HuH-7.5 (cell line): ENCODE data around the gene CD300A.

Source experiments
- DNase-seq: peaks from one replicate; pipeline ENCODE4 v3.0.0; 2011; ENCODE audit warnings: low spot score

CD300A gene

DNA sequence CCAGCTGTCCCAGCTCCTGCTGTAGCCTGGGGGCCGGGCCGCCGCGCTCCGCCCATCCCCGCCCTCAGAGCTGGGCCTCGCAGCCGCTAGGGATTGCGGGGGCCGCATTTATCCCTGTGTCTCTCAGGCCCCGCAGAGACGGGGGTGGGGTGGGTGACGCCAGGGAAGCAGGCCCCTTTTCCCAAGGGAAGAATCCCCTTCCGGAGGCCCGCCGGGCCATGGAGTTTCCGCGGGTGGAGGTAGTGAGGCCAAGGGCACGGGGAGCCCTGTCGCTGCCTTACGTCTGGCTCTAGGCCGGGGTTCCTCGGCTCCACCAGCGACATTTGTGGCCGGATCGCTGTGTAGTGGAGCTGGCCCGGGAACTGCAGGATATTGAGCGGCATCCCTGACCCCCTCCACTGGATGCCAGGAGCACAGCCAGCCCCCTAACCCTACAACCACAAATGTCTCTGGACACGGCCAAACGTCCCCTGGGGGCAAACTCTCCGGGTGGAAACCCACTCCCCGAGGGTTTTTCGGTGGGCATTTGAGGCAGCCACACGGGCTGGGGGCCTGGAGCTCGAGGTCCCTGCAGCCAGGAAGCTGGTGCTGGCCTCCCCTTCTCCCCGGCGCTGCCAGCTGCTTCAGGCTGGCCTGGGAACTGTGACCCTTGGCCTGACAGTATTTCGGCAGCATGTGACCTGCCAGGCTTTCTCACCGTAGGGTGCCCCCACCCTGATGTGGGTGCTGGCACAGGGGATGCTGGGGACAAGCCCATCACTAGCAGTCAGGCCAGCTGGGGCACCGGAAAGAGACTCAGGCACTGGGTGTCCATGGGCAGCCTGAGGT lies 12.0 kb upstream of the CD300A start:
- no peak for DNase-seq

DNA sequence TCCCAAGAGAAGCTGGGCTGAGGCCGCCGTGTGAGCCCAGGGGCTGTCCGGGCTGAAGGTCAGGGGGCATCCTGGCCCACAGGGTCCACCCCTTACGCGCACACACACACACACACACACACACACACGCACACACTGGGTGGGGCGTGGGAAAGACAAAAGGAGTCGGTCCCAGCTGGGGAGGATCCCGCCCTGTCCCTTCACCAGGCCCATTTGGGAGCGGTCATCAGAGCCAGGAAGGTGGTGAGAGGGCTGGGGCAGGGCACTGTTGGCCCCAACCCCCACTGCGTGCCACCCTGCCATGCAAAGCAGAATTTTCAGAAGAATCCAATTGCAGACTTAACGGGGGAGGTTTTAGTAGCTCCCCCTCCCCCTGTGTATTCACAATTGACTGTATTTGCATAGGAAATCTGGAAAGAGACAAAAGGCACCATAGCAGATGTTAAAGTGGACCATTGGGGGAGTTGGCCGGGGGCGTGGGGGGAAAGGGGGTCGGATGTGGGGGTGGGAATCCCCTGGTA lies 11.3 kb upstream of the CD300A start:
- no peak for DNase-seq

- DNase-seq: no peak
Observed at GRCh38 chr17:74455821-74456220, 10.6 kb upstream of the CD300A start.

GRCh38 chr17:74457146-74457819 lies 9.2 kb upstream of the CD300A start:
- DNase-seq: peak; percentile 72

GRCh38 chr17:74457820-74458166 lies 8.6 kb upstream of the CD300A start:
- DNase-seq: no peak

GRCh38 chr17:74458835-74459234 lies 7.6 kb upstream of the CD300A start:
- DNase-seq: no peak

DNA sequence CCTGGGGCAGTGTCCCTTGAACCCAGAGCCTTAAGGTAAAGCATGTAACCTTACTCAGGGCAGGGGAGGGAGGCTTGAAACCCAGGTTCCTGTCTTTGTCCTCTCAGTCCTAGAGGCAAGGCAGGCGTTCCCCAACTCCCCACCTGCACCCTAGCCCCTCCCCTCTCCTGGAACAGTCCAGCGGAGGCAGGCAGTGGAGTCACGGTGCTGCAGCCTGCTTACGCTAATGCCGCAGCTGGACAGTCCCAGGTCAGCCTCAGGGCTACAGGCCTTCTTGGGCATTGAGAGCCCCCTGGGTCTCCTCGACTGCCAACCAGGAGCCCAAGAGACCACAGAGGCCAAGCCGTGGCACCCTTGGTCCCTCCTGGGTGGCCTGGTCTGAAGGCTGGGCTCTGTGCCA lies 6.8 kb upstream of the CD300A start:
- DNase-seq: no peak

- no peak for DNase-seq
Observed at GRCh38 chr17:74460241-74460640, 6.2 kb upstream of the CD300A start.

DNA sequence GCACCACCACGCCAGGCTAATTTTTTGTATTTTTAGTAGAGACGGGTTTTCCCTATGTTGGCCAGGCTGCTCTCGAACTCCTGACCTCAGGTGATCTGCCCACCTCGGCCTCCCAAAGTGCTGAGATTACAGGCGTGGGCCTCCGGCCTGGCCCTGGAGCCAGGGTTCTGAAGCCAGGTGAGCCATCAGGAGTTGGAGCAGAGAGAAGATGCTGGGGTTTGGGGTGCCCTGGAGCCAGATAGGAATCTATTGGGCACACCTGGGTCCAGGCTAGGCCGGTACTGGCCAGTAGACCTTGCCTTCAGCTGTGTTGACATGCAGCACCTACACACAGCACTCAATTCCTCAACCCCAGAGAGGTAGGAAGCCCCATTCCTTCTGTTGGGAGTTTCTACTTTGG lies 5.4 kb upstream of the CD300A start:
- DNase-seq: no peak

- no peak for DNase-seq
Observed at GRCh38 chr17:74461611-74462010, 4.8 kb upstream of the CD300A start.

- DNase-seq: no peak
Observed at GRCh38 chr17:74464730-74465377, 1.6 kb upstream of the CD300A start.

- no peak for DNase-seq
Observed at GRCh38 chr17:74465378-74466110, 890 bp upstream of the CD300A start.

- DNase-seq: no peak
Observed at GRCh38 chr17:74466828-74467184, 372 bp downstream of the CD300A start.

- DNase-seq: no peak
Observed at GRCh38 chr17:74467221-74467951, 952 bp downstream of the CD300A start.

DNA sequence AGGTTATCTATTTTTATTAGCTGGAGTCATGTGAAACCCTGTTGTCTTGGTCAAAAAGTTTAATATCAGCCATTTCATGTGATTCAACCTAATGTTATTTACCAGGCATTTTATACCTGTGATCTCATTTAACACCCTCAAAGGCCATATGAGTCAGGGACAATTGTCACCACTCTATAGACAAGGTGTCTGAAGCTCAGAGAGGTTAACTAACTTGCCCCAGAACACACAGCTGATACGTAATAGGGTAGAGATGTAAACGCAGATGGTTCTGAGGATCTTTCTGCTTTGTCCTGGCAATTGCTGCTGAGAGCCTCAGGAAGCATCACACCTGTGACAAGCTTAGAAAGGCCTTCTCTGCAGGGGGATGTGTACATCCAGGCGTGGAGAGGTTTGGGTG lies 4.9 kb downstream of the CD300A start:
- no peak for DNase-seq

- no peak for DNase-seq
Observed at GRCh38 chr17:74472890-74473289, 6.5 kb downstream of the CD300A start.

GRCh38 chr17:74473294-74473693 lies 6.9 kb downstream of the CD300A start:
- DNase-seq: no peak

DNA sequence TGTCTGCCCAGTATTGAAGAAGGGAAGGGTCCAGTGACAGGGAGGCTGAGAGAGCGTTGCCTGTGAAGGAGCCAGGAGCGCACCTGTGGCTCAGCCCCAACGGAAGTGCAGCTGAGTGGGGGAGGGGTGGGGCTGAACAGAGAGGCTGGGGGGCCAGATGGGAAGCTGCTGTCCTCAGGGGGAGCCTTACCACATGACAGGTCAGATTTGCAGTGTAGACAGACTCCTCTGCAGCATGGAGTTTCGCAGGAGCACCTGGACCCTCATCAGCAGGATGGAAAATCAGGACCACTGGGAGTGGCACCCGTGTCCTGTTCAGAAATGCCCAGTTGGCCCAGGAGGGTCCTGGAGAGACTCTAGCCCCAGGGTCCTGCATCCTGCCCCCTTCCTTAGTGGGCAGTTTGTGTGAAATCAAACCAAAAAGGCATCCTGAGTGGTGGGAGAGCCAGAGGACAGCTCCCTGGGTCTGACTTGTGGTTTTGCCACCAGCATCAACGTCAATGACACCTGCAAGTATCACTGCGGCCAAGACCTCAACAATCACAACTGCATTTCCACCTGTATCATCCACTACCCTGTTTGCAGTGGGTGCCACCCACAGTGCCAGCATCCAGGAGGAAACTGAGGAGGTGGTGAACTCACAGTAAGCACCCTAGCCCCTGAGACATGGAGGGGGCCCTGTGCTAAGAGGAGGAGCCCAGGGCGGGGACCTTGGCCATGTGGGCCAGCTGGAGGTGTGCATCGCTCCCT lies 7.8 kb downstream of the CD300A start:
- DNase-seq: no peak

- no peak for DNase-seq
Observed at GRCh38 chr17:74475189-74475588, 8.8 kb downstream of the CD300A start.

DNA sequence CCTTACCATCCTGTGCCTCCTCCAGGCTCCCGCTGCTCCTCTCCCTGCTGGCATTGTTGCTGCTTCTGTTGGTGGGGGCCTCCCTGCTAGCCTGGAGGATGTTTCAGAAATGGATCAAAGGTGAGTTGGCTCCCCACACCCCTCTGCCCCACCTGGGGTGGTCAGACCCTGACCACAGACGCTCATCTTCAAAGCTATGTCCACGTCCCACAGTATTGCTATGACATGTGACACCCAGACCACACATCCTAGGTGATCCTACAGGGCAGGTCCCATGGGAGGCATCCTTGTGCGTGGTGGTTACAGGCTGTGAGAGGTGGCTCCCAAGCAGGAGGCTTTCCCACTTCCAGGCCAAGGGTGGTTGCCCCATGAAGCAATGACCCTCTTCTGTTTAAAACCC lies 11.0 kb downstream of the CD300A start:
- no peak for DNase-seq
